ENCODE results near the gene ANKRD17. TPM values are rescaled to one million over a fixed set of nuclear protein-coding genes. Genes with fewer than 3 reads are reported as not detected.
"Not testable (repeated sequence)": the region's sequence is repeated elsewhere in the genome, so short reads cannot be mapped to it uniquely, and the experiment has no call there.

ANKRD17 gene
- total RNA-seq, 4 donors from 2014 or later: 56.2 to 80.2 (median 60.2) TPM

- TF ChIP-seq, protein P1, sequence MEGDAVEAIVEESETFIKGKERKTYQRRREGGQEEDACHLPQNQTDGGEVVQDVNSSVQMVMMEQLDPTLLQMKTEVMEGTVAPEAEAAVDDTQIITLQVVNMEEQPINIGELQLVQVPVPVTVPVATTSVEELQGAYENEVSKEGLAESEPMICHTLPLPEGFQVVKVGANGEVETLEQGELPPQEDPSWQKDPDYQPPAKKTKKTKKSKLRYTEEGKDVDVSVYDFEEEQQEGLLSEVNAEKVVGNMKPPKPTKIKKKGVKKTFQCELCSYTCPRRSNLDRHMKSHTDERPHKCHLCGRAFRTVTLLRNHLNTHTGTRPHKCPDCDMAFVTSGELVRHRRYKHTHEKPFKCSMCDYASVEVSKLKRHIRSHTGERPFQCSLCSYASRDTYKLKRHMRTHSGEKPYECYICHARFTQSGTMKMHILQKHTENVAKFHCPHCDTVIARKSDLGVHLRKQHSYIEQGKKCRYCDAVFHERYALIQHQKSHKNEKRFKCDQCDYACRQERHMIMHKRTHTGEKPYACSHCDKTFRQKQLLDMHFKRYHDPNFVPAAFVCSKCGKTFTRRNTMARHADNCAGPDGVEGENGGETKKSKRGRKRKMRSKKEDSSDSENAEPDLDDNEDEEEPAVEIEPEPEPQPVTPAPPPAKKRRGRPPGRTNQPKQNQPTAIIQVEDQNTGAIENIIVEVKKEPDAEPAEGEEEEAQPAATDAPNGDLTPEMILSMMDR (IDR thresholded peaks at IDR 0.05): no peak
- ATAC-seq (ENCODE audit: low FRiP score) (no peak), DNase-seq (ENCODE audit: low spot score) (no peak)
Measured at GRCh38 chr4:73230865-73231517, 27.6 kb downstream of the ANKRD17 start.

- DNase-seq (ENCODE audit: low spot score); ATAC-seq (ENCODE audit: low FRiP score): not testable (repeated sequence)
Measured at GRCh38 chr4:73228800-73229199, 29.8 kb downstream of the ANKRD17 start.

DNA sequence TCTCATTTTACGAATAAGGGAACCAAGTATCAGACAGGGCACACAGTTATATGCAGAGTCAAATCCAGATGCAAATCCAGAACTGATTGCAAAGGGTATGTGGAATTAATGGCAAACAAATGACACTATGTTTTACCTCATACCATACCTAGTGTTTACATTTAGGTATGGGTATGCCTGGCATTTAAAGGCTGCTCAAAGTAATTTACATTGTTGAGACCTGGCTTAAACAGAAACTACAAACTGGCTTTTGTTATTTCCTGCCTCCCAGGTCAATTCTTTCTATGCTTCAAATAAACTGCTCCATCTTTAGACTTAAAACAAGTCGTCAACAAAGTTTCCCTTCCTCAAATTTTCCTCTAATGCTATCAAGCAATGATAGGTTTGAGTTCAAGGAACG is 33.7 kb downstream of the ANKRD17 start:
- no peak for ATAC-seq (ENCODE audit: low FRiP score)
- no peak for DNase-seq (ENCODE audit: low spot score)
- TF ChIP-seq, protein P1 (IDR thresholded peaks at IDR 0.05): no peak

- no peak for ATAC-seq (ENCODE audit: low FRiP score)
- TF ChIP-seq, protein P1 (IDR thresholded peaks at IDR 0.05): no peak
- no peak for DNase-seq (ENCODE audit: low spot score)
Measured at GRCh38 chr4:73223258-73223650, 35.3 kb downstream of the ANKRD17 start.

DNA sequence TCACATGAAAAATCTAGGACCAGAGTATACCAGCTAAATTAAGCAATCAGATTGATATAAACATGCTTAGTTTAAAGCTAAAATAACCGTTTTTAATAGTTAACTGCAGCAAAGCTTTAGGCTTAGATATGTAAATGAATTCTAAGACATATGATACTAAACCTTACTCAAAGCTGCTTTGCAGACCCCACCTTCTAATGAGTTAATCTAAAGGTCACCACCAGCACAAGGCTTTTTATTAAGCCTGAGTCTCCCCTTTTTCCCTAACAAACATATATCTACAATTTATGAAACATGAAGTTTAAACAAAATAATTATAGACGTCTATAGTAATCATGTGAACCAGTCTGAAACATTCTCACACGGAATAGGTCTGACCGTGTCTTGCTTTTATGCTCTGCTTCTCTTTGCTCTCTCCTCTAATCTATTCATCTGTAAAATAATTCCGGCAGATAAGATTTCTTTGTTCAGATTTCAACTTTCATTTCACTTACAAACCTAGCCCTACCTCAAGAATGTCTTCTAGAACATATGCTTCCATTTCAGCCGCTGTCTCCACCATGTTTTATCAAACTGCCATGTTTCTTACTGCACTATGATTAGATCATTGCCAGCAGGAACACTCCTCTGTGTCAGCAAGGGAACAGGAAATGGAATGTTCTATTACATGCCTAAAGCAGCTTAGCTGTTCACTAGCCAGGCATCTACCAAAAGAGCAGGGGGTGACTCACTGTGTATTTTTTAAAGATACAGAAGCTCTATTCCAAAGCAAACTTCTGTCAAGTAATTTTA is 35.9 kb downstream of the ANKRD17 start:
- no peak for DNase-seq (ENCODE audit: low spot score)
- peak; percentile 99 for ATAC-seq (ENCODE audit: low FRiP score)
- TF ChIP-seq, protein P1 (IDR thresholded peaks at IDR 0.05): no peak

GRCh38 chr4:73221734-73222133 is 36.9 kb downstream of the ANKRD17 start:
- TF ChIP-seq, protein P1 (IDR thresholded peaks at IDR 0.05): no peak
- no peak for ATAC-seq (ENCODE audit: low FRiP score)

GRCh38 chr4:73220815-73221214 is 37.8 kb downstream of the ANKRD17 start:
- no peak for ATAC-seq (ENCODE audit: low FRiP score)

More at GRCh38 chr4:73221734-73222133, 36.9 kb downstream of the ANKRD17 start:
- no peak for DNase-seq (ENCODE audit: low spot score)

More at GRCh38 chr4:73220815-73221214, 37.8 kb downstream of the ANKRD17 start:
- no peak for DNase-seq (ENCODE audit: low spot score)
- TF ChIP-seq, protein P1 (IDR thresholded peaks at IDR 0.05): no peak
